NCI-H526 treated with DMSO at 0.1 percent for 48 hours (cell line): ENCODE results near the gene CMTM5.
"Not testable (repeated sequence)": the region's sequence is repeated elsewhere in the genome, so short reads cannot be mapped to it uniquely, and the experiment has no call there.

Experiments
- DNase-seq: peaks from one replicate; lab custom pipeline; 2025; lab: John Stamatoyannopoulos, UW

CMTM5 gene

GRCh38 chr14:23414906-23415820, 38.3 kb downstream of the CMTM5 start:
- DNase-seq: no peak

GRCh38 chr14:23415821-23416778, 39.3 kb downstream of the CMTM5 start:
- DNase-seq: no peak

GRCh38 chr14:23416801-23417200, 40.0 kb downstream of the CMTM5 start:
- DNase-seq: no peak

DNA sequence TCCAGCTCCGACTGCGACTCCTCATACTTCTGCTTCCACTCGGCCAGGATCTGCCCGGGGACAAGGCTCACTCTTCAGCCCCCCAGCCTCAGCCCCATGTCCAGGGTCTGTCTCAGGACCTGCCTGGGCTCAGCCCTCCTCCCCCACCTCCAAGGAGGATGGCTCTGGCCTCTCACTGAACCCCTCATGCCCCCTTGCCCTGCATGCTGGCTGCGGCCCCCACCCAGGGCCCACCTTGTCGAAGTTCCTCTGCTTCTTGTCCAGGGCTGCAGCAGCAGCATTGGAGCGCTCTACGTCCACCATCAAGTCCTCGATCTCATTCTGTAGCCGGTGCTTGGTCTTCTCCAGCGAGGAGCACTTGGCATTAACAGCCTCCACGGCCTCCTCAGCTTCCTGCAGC, 40.4 kb downstream of the CMTM5 start:
- DNase-seq: not testable (repeated sequence)

GRCh38 chr14:23418021-23418420, 41.2 kb downstream of the CMTM5 start:
- DNase-seq: no peak

- not testable (repeated sequence) for DNase-seq
These were observed 42.8 kb downstream of the CMTM5 start for GRCh38 chr14:23419646-23420045.

DNA sequence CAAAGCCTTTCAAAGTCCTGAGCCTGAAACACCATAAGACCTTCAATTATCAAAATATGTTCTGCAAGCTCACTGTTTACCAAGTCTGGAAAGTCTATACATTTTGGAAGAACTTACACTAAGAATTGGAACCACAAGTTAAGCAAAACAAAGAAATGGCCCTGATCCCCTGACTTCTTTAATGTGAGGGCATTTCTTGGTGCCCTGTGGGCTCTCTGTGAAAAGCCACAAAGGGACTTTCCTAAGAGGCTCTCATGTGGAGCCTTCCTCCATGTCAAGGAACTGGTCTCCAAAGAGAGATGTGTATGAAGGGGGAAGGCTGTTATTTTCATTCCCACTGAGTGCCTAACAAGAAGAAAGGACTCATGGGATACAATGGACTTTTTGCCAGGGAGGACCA, 44.7 kb downstream of the CMTM5 start:
- no peak for DNase-seq

DNA sequence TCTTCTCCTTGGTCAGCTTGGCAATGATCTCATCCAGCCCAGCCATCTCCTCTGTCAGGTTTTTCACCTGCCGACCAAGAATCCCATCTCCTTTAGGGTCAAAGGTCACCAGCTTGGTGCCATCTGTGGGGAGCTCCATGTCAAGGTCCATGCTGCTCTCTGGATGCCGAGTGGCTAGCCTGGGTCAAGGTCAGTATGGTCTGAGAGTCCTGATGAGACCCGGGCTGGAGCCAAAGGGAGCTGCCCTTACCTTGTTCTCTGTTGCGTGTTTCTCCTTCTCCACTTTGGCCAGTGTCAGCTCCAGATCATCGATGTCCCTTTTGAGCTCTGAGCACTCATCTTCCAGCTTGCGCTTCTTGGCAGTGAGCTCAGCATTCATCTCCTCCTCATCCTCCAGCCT, 46.8 kb downstream of the CMTM5 start:
- DNase-seq: no peak

DNA sequence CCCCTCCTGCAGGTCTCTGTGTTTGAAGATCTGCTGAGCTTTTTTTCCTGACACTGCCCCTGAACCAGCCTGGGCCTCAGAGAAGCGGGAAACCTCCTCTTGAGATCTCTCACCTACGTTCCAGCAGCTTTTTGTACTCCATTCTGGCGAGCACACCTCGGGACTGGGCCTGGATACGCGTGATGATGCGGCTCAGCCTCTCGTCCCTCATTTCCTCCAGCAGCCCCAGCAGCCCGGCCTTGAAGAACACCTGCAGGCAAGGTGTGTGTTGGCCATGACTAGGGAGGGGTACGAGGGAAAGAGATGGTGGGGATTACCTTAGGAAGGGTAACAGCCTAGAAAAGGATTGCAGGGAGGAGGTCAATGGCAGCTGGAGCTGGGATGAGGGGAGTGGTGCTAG, 48.3 kb downstream of the CMTM5 start:
- no peak for DNase-seq

- not testable (repeated sequence) for DNase-seq
These were observed 49.0 kb downstream of the CMTM5 start for GRCh38 chr14:23425798-23426197.

DNA sequence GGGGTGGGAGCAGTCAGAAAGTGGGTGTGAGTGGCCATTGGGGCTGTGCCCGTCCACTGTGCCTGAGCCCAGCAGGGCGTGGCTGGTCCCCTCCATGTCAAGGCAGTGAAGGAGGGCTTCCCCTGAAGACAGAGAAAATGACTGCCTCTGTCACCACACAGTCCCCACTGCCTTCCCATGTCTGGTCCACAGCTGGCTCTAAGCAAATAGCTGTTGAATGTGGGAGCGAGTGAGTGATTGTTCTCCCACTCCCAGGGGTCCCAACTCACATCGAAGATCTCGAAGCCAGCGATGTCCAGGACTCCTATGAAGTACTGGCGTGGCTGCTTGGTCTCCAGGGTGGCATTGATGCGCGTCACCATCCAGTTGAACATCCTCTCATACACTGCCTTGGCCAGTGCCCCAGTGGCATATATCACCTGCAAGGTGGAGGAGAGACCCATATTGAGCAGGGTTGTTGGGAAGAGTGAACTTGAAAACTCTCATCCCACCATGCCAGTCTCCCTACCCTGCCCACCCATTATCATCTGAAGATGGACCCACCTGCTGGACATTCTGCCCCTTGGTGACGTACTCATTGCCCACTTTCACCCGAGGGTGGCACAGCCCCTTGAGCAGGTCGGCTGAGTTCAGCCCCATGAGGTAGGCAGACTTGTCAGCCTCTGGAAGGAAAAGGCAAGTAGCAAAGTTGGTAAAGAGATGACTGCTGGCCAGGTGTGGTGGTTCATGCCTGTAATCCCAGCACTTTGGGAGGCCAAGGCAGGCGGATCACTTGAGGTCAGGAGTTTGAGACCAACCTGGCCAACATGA, 52.0 kb downstream of the CMTM5 start:
- DNase-seq: no peak
